CD14-positive monocyte (primary cell): ENCODE measurements around the gene ASMTL. TPM values are rescaled to one million over a fixed set of nuclear protein-coding genes. Genes with fewer than 3 reads are reported as not detected.

Experiments used
- DNase-seq, 3 donors: peaks; one replicate each; pipeline ENCODE4 v3.0.0-alpha.2; 2011 to 2022
- H2AFZ ChIP-seq: 2 replicates; pipeline ENCODE4 v1.6.0; 2012; ENCODE audit warnings: mild to moderate bottlenecking, low read depth, low read length, inconsistent platforms; ENCODE audit not compliant: insufficient read depth, poor library complexity, severe bottlenecking
- H3K27ac ChIP-seq, 2 donors: 1 replicate in 1 of 2; 2 replicates in 1 of 2; pipeline ENCODE4 v1.5.1; 2012 to 2013; ENCODE audit warnings: low read length in 2 of 2, control low read depth in 1 of 2, inconsistent platforms in 1 of 2, low read depth in 1 of 2, mild to moderate bottlenecking in 1 of 2
- H3K27me3 ChIP-seq, 2 donors: one replicate each; pipeline versions ENCODE4 v1.6.0 to v1.6.1; 2011 to 2013; ENCODE audit warnings: low read length in 2 of 2; ENCODE audit not compliant: control insufficient read depth in 2 of 2, insufficient read depth in 2 of 2
- H3K36me3 ChIP-seq, 2 donors: replicated peaks in 1 of 2; 1 replicate in 1 of 2; 2 replicates in 1 of 2; pipeline versions ENCODE4 v1.5.1 to v1.6.1; 2012 to 2013; ENCODE audit warnings: low read length in 2 of 2, control low read depth in 1 of 2, inconsistent platforms in 1 of 2, mild to moderate bottlenecking in 1 of 2; ENCODE audit not compliant: insufficient read depth in 2 of 2, control insufficient read depth in 1 of 2
- H3K4me1 ChIP-seq, 2 donors: 1 replicate in 1 of 2; 2 replicates in 1 of 2; pipeline versions ENCODE4 v1.5.1 to v1.6.1; 2012 to 2013; ENCODE audit warnings: low read length in 2 of 2, control low read depth in 1 of 2, inconsistent platforms in 1 of 2, mild to moderate bottlenecking in 1 of 2, moderate library complexity in 1 of 2; ENCODE audit not compliant: insufficient read depth in 2 of 2, control insufficient read depth in 1 of 2
- H3K4me2 ChIP-seq: replicated peaks from 2 replicates; pipeline ENCODE3; 2012; ENCODE audit warnings: low read length, moderate library complexity, mild to moderate bottlenecking; ENCODE audit not compliant: poor library complexity, severe bottlenecking; ENCODE audit errors: extremely low read depth
- H3K4me3 ChIP-seq, 3 experiments: fragments of 200-600 bp in 1 of 3; sonication (generic) in 1 of 3; replicated peaks in 1 of 3; 1 replicate in 2 of 3; 2 replicates in 1 of 3; pipeline ENCODE4 v1.5.1; 2011 to 2013; ENCODE audit warnings: low read length in 3 of 3, mild to moderate bottlenecking in 3 of 3, control low read depth in 2 of 3, low read depth in 2 of 3, inconsistent platforms in 1 of 3, moderate library complexity in 1 of 3
- H3K79me2 ChIP-seq: 2 replicates; pipeline ENCODE4 v1.6.0; 2012; ENCODE audit warnings: mild to moderate bottlenecking, control low read depth, inconsistent platforms, low read length, moderate library complexity; ENCODE audit not compliant: insufficient read depth
- H3K9ac ChIP-seq: 2 replicates; pipeline ENCODE4 v1.6.0; 2017; ENCODE audit warnings: low read length, mild to moderate bottlenecking; ENCODE audit not compliant: insufficient read depth, poor library complexity, severe bottlenecking
- H3K9me3 ChIP-seq, 2 donors: replicated peaks in 1 of 2; 1 replicate in 1 of 2; 2 replicates in 1 of 2; pipeline versions ENCODE4 v1.5.1 to v1.6.1; 2012 to 2013; ENCODE audit warnings: low read length in 2 of 2, control low read depth in 1 of 2; ENCODE audit not compliant: control insufficient read depth in 1 of 2, insufficient read depth in 1 of 2
- H4K20me1 ChIP-seq: 2 replicates; pipeline ENCODE4 v1.6.0; 2012; ENCODE audit warnings: mild to moderate bottlenecking, low read length, control low read depth, moderate library complexity; ENCODE audit not compliant: insufficient read depth
- H3K27ac Mint-ChIP-seq, 7 donors: one replicate each; pipeline ENCODE4 v1.8.0; 2020; ENCODE audit warnings: mild to moderate bottlenecking in 7 of 7, mixed read lengths in 7 of 7, moderate library complexity in 6 of 7, inconsistent platforms in 2 of 7
- H3K27me3 Mint-ChIP-seq, 3 donors: one replicate each; pipeline ENCODE4 v1.8.0; 2021 to 2022; ENCODE audit warnings: low read depth in 3 of 3, mild to moderate bottlenecking in 3 of 3, mixed read lengths in 3 of 3, moderate library complexity in 3 of 3, inconsistent platforms in 1 of 3
- H3K36me3 Mint-ChIP-seq, 2 donors: one replicate each; pipeline ENCODE4 v1.8.0; 2020; ENCODE audit warnings: mixed read lengths in 2 of 2, inconsistent platforms in 1 of 2, mild to moderate bottlenecking in 1 of 2
- H3K4me1 Mint-ChIP-seq: one replicate; pipeline ENCODE4 v1.8.0; 2020; ENCODE audit warnings: mild to moderate bottlenecking, mixed read lengths
- H3K4me3 Mint-ChIP-seq, 2 donors: one replicate each; pipeline ENCODE4 v1.8.0; 2020; ENCODE audit warnings: mild to moderate bottlenecking in 2 of 2, mixed read lengths in 2 of 2, moderate library complexity in 1 of 2
- H3K9me3 Mint-ChIP-seq, 7 donors: one replicate each; pipeline ENCODE4 v1.8.0; 2020 to 2022; ENCODE audit warnings: mixed read lengths in 7 of 7, mild to moderate bottlenecking in 6 of 7, moderate library complexity in 6 of 7, inconsistent platforms in 2 of 7
- CTCF ChIP-seq: fragments of 200-600 bp; IDR thresholded peaks from one replicate; pipeline ENCODE4 v1.8.0; 2022; ENCODE audit warnings: antibody characterized with exemption, mild to moderate bottlenecking
- WGBS: methylation state at CpG from one replicate; pipeline ENCODE4 v1.1.5; 2013; ENCODE audit warnings: missing lambda C conversion rate; ENCODE audit not compliant: insufficient coverage; 5-methylcytosine and 5-hydroxymethylcytosine counted together
- intact Hi-C, 2 donors: fragments of 100-400 bp; cut with micrococcal nuclease; formaldehyde crosslinking; loops; one replicate each; pipeline versions ENCODE4 v1.15.0 to v1.15.1; 2023
- polyA plus RNA-seq, 3 donors: library from polyadenylated mRNA; depleted of rRNA in 1 of 3; unstranded in 2 of 3; stranded (reverse) in 1 of 3; fragments of 300-500 nt in 2 of 3; fragments of >200 nt in 1 of 3; fragmentation: Illumina TruSeq in 2 of 3; gene quantifications; 1 replicate in 2 of 3; 2 replicates in 1 of 3; pipeline ENCODE4 v1.2.3, GENCODE V29; 2012 to 2021

Gene ASMTL
- polyA plus RNA-seq, 3 donors, result 19.0 to 31.5 (median 31.0) TPM

- no peak overlapping the region for H3K27ac ChIP-seq
- H3K4me3 ChIP-seq, result no peak overlapping the region
- H3K79me2 ChIP-seq, result peaks cover 76% of the 10 kb centered on the region
- Mint-ChIP-seq H3K4me3 (no peak overlapping the region), H3K27me3 (peaks cover 0 to 2% (median 0%) of the 10 kb centered on the region in 3 donors), H3K9me3 (peaks cover 0 to 11% (median 3%) of the 10 kb centered on the region in 7 donors), H3K4me1 (peaks cover 38% of the 10 kb centered on the region), H3K36me3 (peaks cover 49 to 51% of the 10 kb centered on the region in 2 donors), H3K27ac (peak overlapping the region in 2 of 7 donors; percentile 23 to 66)
- H3K4me2 ChIP-seq, result no peak overlapping the region
- H3K9me3 ChIP-seq, result no peaks in the 10 kb centered on the region
- H2AFZ ChIP-seq, result no peak overlapping the region
- H3K4me1 ChIP-seq, result peaks cover 20 to 30% of the 10 kb centered on the region in 2 donors
- no peak for DNase-seq
- no CpG with 5 or more reads among the region's 1 CpG for WGBS
- H4K20me1 ChIP-seq, result peaks cover 66% of the 10 kb centered on the region
- peaks cover 33 to 54% of the 10 kb centered on the region in 2 donors for H3K36me3 ChIP-seq
- intact Hi-C loops, result no loop called here
- no peaks in the 10 kb centered on the region for H3K27me3 ChIP-seq
- no peak overlapping the region for H3K9ac ChIP-seq
- TF ChIP-seq CTCF, result no peak
Observed at GRCh38 chrX:1488745-1489144, 36.0 kb upstream of the ASMTL start.

GRCh38 chrX:1488141-1488540 lies 35.4 kb upstream of the ASMTL start:
- H3K27ac Mint-ChIP-seq, result peak overlapping the region in 2 of 7 donors; percentile 23 to 74
- H3K9me3 Mint-ChIP-seq, result peaks cover 0 to 11% (median 3%) of the 10 kb centered on the region in 7 donors
- H3K4me1 Mint-ChIP-seq, result peaks cover 39% of the 10 kb centered on the region
- intact Hi-C loops, result no loop called here
- 100% methylated on average over 2 of the region's 3 CpGs for WGBS
- Histone ChIP-seq H3K27me3 (no peaks in the 10 kb centered on the region), H2AFZ (no peak overlapping the region), H3K27ac (no peak overlapping the region), H3K9me3 (no peaks in the 10 kb centered on the region), H3K79me2 (peaks cover 79% of the 10 kb centered on the region), H3K4me2 (no peak overlapping the region), H3K4me1 (peaks cover 22 to 31% of the 10 kb centered on the region in 2 donors), H4K20me1 (peaks cover 62% of the 10 kb centered on the region), H3K9ac (no peak overlapping the region), H3K4me3 (no peak overlapping the region), H3K36me3 (peaks cover 33 to 54% of the 10 kb centered on the region in 2 donors)
- no peak for DNase-seq
- no peak overlapping the region for H3K4me3 Mint-ChIP-seq
- peaks cover 0 to 2% (median 0%) of the 10 kb centered on the region in 3 donors for H3K27me3 Mint-ChIP-seq
- H3K36me3 Mint-ChIP-seq, result peaks cover 49 to 51% of the 10 kb centered on the region in 2 donors
- no peak for TF ChIP-seq CTCF
